AG04449 (cell line): ENCODE measurements around the gene PDGFD.

Experiments
- CTCF ChIA-PET: fragments of 350-600 bp; formaldehyde crosslinking; extraction: SDS; loops from one replicate; lab custom pipeline; 2021; ENCODE audit warnings: antibody characterized with exemption; lab: Yijun Ruan, JAX
- POLR2A ChIA-PET: fragments of 400-600, 350-600 bp; formaldehyde crosslinking; extraction: SDS; loops from one replicate; lab custom pipeline; 2020; ENCODE audit warnings: antibody characterized with exemption, inconsistent platforms; lab: Yijun Ruan, JAX
- DNase-seq: peaks from one replicate; pipeline ENCODE4 v3.0.0-alpha.2; 2010; ENCODE audit warnings: low read depth, low spot score
- H3K4me3 ChIP-seq: 2 replicates; pipeline ENCODE4 v1.5.1; 2011; ENCODE audit warnings: low read depth, mild to moderate bottlenecking, control low read depth, low read length
- TF ChIP-seq, protein P1 (sequence below): IDR thresholded peaks from one replicate; pipeline ENCODE4 v1.5.1; 2011; ENCODE audit warnings: mild to moderate bottlenecking, moderate library complexity, low read length, control low read depth, inconsistent platforms; ENCODE audit not compliant: insufficient read depth; ENCODE audit errors: missing control alignments

The PDGFD gene

DNA sequence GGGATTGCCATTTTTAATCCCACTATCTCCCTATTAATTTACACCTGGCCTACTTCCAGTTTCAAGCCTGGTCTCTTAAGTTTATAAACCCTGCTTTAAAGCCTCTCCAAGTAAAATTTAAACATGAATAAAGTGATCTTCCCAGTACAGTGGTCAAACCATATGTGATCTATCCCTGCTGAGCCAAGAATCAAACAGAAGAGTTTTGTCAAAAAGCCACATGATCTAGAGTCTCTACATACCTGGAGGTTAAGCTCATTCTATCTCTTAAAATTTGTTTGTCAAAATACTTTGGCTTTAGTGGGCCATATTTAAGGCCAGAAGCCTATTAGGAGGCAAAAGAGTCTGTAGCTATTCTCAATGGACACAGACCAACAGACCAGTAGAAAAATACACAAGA lies 170.4 kb downstream of the PDGFD start:
- no peak overlapping the region for H3K4me3 ChIP-seq
- no peak for DNase-seq
- ChIA-PET POLR2A (no interaction called here), CTCF (no interaction called here)
- TF ChIP-seq, protein P1, sequence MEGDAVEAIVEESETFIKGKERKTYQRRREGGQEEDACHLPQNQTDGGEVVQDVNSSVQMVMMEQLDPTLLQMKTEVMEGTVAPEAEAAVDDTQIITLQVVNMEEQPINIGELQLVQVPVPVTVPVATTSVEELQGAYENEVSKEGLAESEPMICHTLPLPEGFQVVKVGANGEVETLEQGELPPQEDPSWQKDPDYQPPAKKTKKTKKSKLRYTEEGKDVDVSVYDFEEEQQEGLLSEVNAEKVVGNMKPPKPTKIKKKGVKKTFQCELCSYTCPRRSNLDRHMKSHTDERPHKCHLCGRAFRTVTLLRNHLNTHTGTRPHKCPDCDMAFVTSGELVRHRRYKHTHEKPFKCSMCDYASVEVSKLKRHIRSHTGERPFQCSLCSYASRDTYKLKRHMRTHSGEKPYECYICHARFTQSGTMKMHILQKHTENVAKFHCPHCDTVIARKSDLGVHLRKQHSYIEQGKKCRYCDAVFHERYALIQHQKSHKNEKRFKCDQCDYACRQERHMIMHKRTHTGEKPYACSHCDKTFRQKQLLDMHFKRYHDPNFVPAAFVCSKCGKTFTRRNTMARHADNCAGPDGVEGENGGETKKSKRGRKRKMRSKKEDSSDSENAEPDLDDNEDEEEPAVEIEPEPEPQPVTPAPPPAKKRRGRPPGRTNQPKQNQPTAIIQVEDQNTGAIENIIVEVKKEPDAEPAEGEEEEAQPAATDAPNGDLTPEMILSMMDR, result no peak

DNA sequence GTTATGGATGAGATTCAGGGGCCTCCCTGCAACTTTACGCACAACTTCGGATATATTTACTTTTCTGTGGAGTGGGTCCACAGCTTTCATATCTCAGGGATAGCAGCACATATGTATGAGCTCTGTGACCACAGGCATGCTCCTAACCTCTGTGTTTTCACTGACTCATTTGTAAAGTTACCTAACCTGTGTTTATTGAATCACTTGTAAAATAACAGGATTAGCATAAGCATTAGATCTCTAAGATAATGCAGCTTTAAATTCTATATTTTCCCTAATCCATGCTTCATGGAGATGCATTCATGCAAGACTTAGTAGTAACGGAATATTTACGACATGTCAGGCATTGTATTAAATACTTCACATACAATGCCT lies 175.4 kb downstream of the PDGFD start:
- no peak for DNase-seq
- ChIA-PET CTCF (interaction anchor here (0.9 to 1.2 kb wide), 2 partner anchors 23 to 306 kb away, joined by 3 to 4 read pairs; no protein-coding TSS in a partner anchor), POLR2A (no interaction called here)
- H3K4me3 ChIP-seq, result no peak overlapping the region
- TF ChIP-seq, protein P1, result no peak

GRCh38 chr11:103987629-103988594 lies 176.0 kb downstream of the PDGFD start:
- no peak overlapping the region for H3K4me3 ChIP-seq
- TF ChIP-seq, protein P1, result no peak
- ChIA-PET POLR2A (no interaction called here), CTCF (interaction anchor here (0.9 to 1.2 kb wide), 2 partner anchors 24 to 305 kb away, joined by 3 to 4 read pairs; no protein-coding TSS in a partner anchor)
- no peak for DNase-seq

DNA sequence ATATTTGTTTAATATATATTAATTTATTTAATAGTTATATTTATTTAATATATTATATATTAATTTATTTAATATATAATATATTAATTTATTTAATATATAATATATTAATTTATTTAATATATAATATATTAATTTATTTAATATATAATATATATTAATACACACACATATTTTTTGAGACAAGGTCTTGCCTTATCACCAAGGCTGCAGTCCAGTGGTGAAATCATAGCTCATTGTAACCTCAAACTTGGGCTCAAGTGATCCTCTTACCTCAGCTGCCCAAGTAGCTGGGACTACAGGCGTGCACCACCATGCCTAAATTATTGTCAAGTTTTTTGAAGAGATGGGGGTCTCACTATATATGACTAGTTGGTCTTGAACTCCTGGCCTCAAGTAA lies 178.9 kb downstream of the PDGFD start:
- POLR2A ChIA-PET, result no interaction called here
- CTCF ChIA-PET, result no interaction called here
- no peak overlapping the region for H3K4me3 ChIP-seq

GRCh38 chr11:103980108-103980507 lies 183.8 kb downstream of the PDGFD start:
- no peak overlapping the region for H3K4me3 ChIP-seq
- ChIA-PET POLR2A (no interaction called here), CTCF (no interaction called here)
- no peak for DNase-seq
- TF ChIP-seq, protein P1, result no peak

More for the DNA sequence above, 178.9 kb downstream of the PDGFD start:
- TF ChIP-seq, protein P1, result no peak
- DNase-seq, result no peak
